ENCODE data around the gene EIF4B. TPM values are rescaled to one million over a fixed set of nuclear protein-coding genes. Genes with fewer than 3 reads are reported as not detected.

EIF4B gene
- polyA plus RNA-seq, 3 donors: 216 to 308 (median 253) TPM

DNA sequence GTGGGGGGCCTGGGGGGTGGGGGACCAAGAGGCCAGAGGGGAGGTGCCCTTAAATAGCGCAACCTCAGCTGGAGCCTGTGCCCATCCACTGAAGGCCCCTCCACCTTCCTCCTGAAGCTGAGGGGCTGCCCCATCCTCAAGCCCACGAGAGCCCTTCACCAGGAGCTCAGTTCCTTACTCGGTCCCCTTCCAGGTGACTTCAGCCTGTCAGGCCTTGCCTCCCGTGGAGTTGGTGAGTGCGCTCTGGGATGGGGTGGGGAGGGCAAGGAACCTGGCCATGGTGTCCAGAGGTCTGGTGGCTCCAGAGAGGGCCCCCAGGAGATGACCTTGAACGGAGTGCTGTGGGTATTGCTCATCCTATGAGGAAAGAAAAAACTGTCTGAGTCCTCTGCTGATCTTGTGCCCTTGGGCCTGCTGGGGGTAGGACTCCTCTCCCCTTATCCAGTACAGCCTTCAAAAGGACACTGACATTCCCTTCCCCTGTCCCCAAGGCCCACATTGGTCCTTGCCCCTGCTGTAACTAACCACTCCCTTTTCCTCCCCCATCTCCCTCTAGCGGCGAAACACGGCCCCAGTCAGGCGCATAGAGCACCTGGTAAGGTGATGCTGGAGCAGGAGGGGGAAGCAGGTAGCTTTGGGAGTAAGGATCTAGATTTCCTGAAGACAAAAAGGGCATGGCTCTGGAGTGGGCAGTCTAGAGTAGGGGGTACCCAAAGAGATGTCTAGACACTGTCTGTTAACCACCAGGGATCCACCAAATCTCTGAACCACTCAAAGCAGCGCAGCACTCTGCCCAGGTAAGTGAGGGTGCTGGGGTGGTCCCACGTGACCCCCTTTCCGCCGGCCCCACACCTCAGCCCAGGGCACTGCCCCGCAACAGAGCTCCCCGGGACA lies 47.2 kb downstream of the EIF4B start:
- 22 to 37% (median 36%) methylated on average over 11 to 16 of the region's 16 CpGs for WGBS, 3 donors

DNA sequence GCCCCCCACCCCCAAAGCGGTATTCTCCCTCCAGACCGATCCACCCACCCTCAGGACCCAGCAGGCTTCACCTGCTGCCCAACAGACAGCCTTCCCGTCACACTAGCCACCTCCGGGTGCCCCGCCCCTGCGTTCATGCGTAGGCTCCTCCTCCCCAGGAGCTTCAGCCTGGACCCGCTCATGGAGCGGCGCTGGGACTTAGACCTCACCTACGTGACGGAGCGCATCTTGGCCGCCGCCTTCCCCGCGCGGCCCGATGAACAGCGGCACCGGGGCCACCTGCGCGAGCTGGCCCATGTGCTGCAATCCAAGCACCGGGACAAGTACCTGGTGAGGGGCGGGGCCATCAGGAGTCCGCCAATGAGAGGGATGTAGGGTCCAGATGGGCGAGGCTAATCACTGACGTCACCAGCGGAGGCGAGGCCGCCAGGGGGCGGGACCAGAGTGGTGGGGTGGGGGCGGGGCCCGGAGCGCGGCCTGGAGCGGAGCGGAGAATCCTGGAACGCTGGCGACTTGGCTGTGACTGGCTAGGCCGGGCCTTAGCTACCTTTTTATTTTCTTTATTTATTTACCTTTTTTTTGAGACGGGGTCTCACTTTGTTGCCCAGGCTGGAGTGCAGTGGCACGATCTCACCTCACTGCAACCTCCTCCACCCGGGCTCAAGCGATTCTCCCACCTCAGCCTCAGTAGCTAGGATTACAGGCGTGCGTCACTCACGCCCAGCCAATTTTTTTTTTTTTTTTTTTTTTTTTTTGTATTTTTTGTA lies 48.0 kb downstream of the EIF4B start:
- H3K27ac ChIP-seq (ENCODE audit: low read depth, low read length): no peak overlapping the region
- 7 to 13% (median 10%) methylated on average over 43 to 48 of the region's 48 CpGs for WGBS, 3 donors

More for the DNA sequence above, 47.2 kb downstream of the EIF4B start:
- H3K27ac ChIP-seq (ENCODE audit: low read depth, low read length): no peak overlapping the region

DNA sequence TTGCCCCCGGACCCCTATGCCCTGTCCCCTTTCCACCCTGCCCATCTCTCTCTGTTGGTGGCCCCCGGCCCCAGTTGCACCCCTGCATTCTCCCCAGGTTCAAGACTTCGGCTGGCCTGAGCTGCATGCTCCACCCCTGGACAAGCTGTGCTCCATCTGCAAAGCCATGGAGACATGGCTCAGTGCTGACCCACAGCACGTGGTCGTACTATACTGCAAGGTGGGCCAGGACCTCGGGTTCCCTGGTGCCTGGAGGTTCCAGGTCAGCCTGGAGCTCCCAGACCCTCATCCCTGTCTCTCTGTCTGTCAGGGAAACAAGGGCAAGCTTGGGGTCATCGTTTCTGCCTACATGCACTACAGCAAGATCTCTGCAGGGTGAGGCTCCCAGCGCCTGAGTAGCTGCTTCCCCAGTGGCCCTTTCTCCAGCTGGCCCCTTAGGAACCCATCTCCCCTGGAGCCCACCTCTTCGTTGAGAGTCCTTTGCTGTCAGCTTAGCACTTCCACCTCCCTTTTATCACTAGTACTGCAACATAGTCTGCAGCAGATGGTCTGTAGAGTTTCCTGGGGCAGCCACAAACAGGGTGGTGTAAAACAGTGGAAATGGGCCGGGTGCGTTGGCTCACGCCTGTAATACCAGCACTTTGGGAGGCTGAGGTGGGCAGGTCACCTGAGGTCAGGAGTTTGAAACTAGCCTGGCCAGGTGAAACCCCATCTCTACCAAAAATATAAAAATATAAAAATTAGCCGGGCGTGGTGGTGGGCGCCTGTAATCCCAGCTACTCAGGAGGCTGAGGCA lies 49.4 kb downstream of the EIF4B start:
- WGBS, 3 donors: 80 to 85% (median 81%) methylated on average over 15 of the region's 15 CpGs
- no peak overlapping the region for H3K27ac ChIP-seq (ENCODE audit: low read depth, low read length)

DNA sequence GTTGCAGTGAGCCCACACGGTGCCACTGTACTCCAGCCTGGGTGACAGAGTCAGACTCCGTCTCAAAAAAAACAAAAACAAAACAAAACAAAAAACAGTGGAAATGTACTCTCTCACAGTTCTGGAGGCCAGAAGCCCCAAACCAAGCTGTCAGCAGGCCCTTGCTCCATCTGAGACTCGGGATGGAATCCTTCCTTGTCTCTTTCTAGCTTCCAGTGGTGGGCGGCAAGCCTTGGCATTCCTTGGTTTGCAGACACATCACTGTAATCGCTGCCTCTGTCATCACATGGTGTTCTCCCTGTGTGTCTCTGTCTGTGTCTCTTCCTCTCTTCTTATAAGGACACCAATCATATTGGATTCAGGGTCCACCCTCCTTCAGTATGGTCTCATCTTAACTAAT lies 50.0 kb downstream of the EIF4B start:
- WGBS, 3 donors: 81 to 92% (median 88%) methylated on average over 5 of the region's 5 CpGs
- H3K27ac ChIP-seq (ENCODE audit: low read depth, low read length): no peak overlapping the region

DNA sequence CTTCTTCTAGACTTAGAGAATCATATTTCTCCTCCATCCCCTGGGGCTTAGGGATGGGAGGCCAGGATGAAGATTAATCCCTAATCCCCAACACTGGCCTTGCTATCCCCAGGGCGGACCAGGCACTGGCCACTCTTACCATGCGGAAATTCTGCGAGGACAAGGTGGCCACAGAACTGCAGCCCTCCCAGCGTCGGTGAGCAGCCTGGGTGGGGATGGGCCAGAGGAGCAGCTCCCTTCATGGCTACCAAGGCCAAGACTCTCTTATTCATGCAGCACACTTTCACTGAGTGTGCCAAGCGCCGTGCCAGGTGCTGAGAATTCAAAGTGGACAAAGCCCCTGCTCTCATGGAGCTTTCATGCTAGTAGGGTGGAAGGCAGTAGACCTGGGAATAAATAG lies 50.6 kb downstream of the EIF4B start:
- WGBS, 3 donors: 93 to 95% (median 94%) methylated on average over 7 of the region's 7 CpGs
- no peak overlapping the region for H3K27ac ChIP-seq (ENCODE audit: low read depth, low read length)

DNA sequence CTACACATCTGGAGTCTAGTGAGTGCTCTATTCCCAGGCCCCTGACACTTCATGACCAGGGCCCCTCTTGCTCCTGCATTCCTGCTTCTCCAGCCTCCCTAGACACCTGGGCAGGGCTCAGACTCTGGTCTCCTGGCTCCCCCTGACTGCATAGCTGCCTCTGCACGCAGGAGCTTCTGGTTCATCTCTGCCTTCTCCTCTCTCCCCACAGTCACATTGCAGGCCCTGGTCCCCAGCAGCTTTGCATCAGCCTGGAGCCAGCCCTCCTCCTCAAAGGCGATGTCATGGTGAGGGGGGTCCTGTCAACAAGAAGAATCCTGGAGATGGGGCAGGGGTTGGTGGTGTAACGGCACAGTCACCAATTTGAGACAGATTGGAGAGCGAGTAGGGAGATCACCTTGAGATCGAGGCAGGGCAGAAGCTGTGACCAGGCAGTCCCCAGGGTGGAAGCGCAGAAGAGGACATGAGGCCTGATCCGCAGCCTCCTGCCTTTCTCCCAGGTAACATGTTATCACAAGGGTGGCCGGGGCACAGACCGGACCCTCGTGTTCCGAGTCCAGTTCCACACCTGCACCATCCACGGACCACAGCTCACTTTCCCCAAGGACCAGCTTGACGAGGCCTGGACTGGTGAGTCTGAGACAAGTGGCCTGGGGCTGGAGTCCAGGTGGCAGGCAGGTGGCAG lies 51.7 kb downstream of the EIF4B start:
- WGBS, 3 donors: 85 to 88% (median 87%) methylated on average over 13 of the region's 13 CpGs
- no peak overlapping the region for H3K27ac ChIP-seq (ENCODE audit: low read depth, low read length)

DNA sequence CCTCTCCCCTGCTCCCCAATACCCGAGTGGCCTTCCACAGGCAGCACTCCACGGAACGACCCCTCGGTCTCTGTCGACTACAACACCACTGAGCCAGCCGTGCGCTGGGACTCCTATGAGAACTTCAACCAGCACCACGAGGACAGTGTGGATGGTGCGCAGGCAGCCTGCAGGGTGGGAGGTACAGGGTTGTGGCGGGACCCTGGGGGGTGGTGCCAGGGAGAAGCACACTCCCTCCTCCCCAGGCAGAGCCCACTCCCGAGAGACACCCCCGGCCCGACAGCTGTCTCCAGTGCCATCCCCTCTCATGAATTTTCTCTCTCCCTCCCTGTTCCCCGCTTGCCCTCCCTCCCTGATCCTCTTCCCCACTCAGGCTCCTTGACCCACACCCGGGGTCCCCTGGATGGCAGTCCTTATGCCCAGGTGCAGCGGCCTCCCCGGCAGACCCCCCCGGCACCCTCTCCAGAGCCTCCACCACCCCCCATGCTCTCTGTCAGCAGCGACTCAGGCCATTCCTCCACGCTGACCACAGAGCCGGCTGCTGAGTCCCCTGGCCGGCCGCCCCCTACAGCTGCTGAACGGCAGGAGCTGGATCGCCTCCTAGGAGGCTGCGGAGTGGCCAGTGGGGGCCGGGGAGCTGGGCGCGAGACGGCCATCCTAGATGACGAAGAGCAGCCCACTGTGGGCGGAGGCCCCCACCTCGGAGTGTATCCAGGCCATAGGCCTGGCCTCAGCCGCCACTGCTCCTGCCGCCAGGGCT lies 52.6 kb downstream of the EIF4B start:
- 82 to 87% (median 83%) methylated on average over 30 to 35 of the region's 35 CpGs for WGBS, 3 donors
- H3K27ac ChIP-seq (ENCODE audit: low read depth, low read length): no peak overlapping the region

DNA sequence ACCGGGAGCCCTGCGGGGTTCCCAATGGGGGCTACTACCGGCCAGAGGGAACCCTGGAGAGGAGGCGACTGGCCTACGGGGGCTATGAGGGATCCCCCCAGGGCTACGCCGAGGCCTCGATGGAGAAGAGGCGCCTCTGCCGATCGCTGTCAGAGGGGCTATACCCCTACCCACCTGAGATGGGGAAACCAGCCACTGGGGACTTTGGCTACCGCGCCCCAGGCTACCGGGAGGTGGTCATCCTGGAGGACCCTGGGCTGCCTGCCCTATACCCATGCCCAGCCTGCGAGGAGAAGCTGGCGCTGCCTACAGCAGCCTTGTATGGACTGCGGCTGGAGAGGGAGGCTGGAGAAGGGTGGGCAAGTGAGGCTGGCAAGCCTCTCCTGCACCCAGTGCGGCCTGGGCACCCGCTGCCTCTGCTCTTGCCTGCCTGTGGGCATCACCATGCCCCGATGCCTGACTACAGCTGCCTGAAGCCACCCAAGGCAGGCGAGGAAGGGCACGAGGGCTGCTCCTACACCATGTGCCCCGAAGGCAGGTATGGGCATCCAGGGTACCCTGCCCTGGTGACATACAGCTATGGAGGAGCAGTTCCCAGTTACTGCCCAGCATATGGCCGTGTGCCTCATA lies 53.3 kb downstream of the EIF4B start:
- 87 to 90% (median 88%) methylated on average over 21 to 24 of the region's 24 CpGs for WGBS, 3 donors
- H3K27ac ChIP-seq (ENCODE audit: low read depth, low read length): no peak overlapping the region

DNA sequence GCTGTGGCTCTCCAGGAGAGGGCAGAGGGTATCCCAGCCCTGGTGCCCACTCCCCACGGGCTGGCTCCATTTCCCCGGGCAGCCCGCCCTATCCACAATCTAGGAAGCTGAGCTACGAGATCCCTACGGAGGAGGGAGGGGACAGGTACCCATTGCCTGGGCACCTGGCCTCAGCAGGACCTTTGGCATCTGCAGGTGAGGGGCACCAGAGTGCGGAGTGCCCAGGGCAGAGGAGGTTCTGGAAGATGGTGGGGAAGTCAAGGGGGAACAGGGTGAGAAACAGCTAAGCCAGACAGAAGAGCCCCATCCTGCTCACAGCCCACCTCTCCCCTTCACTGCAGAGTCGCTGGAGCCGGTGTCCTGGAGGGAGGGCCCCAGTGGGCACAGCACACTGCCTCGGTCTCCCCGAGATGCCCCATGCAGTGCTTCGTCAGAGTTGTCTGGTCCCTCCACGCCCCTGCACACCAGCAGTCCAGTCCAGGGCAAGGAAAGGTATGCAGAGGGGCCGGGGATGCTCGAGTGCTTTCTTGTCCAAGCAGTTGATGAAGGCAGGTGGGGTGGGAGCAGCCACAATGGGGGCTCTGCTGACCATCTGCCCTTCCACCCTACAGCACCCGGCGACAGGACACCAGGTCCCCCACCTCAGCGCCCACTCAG lies 53.9 kb downstream of the EIF4B start:
- 84 to 87% (median 86%) methylated on average over 15 to 17 of the region's 17 CpGs for WGBS, 3 donors
- no peak overlapping the region for H3K27ac ChIP-seq (ENCODE audit: low read depth, low read length)

DNA sequence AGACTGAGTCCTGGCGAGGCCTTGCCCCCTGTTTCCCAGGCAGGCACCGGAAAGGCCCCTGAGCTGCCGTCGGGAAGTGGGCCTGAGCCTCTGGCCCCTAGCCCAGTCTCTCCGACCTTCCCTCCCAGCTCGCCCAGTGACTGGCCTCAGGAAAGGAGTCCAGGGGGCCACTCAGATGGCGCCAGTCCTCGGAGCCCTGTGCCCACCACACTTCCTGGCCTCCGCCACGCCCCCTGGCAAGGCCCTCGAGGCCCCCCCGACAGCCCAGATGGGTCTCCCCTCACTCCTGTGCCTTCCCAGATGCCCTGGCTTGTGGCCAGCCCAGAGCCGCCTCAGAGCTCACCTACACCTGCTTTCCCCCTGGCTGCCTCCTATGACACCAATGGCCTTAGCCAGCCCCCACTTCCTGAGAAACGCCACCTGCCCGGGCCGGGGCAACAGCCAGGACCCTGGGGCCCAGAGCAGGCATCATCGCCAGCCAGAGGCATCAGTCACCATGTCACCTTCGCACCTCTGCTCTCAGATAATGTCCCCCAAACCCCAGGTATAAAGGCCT lies 54.5 kb downstream of the EIF4B start:
- no peak overlapping the region for H3K27ac ChIP-seq (ENCODE audit: low read depth, low read length)
- WGBS, 3 donors: 36 to 58% (median 56%) methylated on average over 18 of the region's 18 CpGs

DNA sequence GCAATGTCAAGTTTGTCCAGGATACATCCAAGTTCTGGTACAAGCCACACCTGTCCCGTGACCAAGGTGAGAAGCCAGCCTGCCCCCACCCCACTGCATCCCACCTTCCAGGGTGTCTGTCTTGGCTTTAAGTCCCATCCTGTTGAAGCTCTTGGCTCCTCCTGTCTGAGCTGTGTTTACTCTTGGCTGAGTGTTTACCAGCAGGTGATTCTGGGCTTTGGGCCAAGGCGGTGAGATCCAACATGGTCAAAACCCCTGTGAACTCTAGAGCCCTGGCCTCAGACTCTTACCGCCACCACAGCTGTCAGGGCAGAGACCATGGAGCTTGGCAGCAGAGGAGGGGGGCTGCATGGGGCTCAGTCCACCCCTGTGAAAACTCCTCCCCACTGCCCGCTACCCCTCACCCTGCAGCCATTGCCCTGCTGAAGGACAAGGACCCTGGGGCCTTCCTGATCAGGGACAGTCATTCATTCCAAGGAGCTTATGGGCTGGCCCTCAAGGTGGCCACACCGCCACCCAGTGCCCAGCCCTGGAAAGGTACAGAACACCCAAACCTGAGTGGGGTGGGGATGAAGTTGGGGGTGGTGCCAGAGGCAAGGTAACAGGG lies 55.3 kb downstream of the EIF4B start:
- 26 to 87% (median 83%) methylated on average over 5 of the region's 5 CpGs for WGBS, 3 donors
- no peak overlapping the region for H3K27ac ChIP-seq (ENCODE audit: low read depth, low read length)

DNA sequence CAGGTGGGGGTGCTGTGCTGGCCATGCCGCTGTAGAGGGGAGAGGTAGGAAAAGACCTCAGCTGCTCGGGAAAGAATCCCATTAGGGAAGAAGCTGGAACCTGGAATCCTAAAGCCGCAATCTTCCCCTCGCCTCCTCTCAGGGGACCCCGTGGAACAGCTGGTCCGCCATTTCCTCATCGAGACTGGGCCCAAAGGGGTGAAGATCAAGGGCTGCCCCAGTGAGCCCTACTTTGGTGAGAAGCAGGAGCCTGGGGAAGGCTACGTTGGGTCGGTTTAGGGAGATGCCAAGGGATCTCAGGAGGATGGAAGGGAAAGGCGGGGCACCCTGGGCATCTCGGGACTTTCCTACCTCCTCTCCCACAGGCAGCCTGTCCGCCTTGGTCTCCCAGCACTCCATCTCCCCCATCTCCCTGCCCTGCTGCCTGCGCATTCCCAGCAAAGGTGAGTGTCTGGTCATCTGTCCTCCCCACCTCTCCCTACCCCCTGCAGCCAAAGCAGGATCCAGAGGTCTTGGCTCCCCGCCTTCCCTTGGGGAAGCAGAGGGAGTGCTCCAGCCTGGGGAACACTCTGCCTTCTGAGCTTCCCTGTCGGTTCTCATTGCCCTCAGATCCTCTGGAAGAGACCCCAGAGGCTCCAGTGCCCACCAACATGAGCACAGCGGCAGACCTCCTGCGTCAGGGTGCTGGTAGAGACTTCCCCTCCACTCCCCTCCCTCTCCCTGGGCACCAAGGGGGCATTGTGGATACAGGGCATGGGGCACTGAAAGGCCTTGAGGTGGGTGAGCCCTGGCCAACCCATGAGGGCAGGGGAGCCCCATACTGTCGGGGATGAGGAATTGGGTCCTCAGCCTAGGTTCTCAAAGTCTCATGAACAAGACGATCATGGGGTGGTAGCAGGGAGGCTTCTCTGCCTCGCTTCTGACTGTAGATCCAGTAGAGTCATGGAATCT lies 56.0 kb downstream of the EIF4B start:
- WGBS, 3 donors: 59 to 67% (median 67%) methylated on average over 20 of the region's 20 CpGs
- H3K27ac ChIP-seq (ENCODE audit: low read depth, low read length): no peak overlapping the region

DNA sequence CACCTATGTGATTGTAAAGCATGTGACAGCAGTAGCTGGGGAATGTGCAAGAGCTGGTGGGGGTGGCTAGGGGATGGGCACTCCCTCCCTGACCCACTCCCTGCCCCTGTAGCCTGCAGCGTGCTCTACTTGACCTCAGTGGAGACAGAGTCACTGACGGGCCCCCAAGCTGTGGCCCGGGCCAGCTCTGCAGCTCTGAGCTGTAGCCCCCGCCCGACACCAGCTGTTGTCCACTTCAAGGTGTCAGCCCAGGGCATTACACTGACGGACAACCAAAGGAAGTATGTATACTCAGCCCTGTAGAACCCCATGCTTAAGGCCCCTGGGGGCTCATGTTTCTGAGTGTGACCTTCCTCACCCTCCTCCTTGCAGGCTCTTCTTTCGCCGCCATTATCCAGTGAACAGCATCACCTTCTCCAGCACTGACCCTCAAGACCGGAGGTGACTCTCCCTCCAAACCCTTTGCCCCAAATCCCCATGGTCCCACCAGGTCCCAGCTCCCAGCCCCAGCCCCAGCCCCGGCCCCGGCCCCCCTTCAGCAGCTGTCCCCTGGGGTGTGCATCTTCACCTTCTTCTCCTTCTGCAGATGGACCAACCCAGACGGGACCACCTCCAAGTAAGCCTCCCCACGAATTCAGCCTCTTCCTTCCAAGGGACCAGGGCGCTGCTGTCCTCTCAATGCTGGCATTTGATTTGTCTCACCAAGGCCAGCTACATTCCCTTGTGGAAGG lies 56.9 kb downstream of the EIF4B start:
- H3K27ac ChIP-seq (ENCODE audit: low read depth, low read length): no peak overlapping the region
- 67 to 78% (median 71%) methylated on average over 14 of the region's 14 CpGs for WGBS, 3 donors

Measured in adipose tissue (tissue), 3 donors.